Activated effector memory CD4-positive, alpha-beta T cell treated with anti-CD3 and anti-CD28 coated beads, Interleukin-2, amount 50 U/mL, for 16 hours (primary cell): ENCODE results near the gene UBIAD1.
"Not testable (repeated sequence)": the region's sequence is repeated elsewhere in the genome, so short reads cannot be mapped to it uniquely, and the experiment has no call there.

ENCODE experiments used
- DNase-seq: peaks from one replicate; pipeline ENCODE4 v3.0.0-alpha.2; 2020

UBIAD1 gene

DNA sequence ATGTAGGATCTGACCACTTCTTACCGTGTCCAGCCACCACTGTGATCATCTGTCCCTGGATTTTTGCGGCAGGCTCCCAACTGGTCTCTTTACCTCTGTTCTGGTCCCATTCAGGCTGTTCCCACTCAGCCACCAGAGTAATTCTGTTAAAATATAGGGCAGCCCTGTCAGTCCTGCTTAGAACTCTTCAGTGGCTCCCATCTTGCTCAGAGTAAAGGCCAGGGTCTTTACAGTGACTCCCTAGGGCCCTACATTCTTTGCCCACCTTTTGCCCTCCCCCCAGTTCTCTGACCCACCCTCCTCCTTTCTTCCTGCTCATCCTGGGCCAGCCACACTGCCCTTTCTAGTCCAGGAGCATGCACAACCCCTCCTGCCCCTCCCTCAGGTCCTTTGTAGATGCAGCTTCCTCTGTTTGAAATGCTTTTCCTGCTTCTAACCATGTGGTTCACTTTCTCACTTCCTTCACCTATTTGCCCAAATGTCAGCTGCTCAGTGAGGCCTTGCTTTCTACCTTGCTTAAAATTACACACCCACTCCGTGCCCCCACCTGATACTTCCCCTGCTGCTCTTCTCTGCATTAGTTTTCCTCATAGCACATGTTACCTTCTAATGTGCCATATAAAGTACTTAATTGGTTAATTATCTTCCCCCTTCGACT lies 7.8 kb downstream of the UBIAD1 start:
- DNase-seq = no peak

DNA sequence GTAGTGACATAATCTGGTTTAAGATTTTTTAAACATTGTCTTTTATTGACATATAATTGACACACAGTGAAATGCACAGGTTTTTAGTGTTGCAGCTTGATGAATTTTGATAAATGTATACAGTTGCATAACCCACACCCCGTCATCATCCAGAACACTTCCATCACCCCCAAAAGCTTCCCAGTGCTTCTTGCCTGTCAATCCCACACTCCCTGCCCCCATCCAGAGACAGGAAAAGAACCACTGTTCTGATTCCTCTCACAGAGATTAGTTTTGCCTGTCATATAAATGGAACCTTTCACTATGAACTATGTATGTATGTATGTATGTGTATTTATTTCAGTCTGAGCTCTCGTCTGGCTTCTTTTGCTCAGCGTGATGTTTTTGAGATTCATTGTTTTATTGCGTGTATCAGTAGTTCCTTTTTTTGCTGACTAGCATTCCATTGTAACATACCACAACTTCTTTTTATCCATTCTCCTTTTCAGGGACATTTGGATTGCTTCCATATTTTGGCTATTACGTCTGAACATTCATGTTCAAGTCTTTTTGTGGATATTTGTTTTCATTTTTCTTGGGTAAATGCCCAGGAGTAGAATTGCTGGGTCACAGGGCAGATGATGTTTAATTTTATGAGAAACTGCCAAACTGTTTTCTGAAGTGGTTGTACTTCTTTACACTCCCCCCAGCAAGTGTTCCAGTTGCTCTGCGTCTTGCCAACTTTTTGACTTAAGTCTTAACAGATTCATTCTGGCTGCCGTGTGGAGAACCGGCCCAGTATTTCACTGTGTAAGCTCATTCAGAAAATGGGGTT lies 8.7 kb downstream of the UBIAD1 start:
- no peak for DNase-seq

DNA sequence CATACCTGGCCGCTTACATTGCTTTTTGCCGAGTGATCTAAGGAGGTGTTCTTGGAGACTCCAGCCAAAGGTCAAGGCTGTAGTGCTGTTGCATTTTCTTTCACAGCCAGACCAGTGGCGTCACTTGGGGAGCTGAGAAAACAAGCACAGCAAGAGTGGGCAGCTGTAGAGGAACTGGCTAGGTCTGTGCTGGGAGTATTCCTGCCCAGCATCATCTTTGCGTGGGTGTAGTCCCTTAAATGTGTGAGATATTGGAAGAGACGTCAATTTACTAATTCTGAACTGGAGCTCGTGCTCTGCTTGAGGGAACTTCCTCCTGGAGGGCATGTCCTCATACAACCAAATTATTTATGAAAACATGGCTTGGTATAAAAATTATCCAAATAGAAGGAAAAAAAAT lies 10.2 kb downstream of the UBIAD1 start:
- no peak for DNase-seq

DNA sequence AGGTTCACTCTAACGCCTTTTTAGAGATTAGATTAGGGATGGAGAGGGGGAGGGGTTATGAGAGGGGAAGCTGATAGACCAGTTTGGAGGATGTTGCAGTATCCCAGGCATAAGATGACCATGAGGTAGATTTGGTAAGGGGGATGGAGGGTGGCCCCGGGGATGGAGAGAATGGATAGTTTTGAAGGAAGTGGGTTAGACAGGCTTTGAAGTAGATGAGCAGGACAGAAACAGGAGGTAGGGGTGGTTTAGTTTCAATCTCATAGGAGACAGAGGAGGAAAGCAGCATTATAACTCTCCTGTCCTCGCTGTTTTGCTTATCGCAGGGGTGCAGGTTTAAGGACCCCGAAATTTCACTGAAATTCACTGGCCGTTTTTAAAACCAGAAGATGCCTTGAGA lies 11.8 kb downstream of the UBIAD1 start:
- DNase-seq = no peak

GRCh38 chr1:11285883-11286734 lies 13.1 kb downstream of the UBIAD1 start:
- no peak for DNase-seq

DNA sequence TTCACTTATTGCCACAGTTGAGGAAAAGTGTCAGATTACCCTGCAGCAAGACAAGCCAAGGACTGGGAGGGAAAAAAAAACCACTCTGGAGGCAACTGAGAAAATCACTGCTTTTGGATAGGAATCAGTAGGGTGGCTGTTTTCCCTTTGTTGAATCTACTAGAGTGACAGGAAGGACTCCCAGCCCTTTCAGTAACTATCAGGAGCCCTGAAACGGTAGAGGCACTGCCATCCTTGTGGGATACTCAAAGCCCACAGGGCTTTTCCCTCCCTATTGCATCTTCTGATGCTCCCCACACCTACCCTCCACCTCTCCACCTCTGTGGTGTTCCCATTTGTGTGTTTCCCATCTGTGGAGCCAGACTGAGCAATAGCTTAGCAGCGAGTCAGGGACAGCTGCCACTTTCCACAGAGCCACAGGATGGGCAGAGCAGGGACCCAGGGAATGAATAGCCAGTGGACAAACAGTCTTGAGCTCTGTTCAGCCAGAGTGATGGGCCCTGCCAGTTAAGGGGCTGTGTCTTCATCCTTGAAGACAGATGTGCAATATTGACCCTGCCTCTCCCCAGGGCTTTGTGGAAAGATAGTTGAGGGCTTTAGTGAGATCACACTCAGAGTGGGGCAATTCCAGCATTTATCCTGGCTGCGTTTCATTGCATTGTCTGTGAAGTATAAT lies 13.9 kb downstream of the UBIAD1 start:
- DNase-seq = no peak

GRCh38 chr1:11289064-11289463 lies 16.1 kb downstream of the UBIAD1 start:
- DNase-seq = no peak

- no peak for DNase-seq
These were observed 18.1 kb downstream of the UBIAD1 start for GRCh38 chr1:11291049-11291448.

DNA sequence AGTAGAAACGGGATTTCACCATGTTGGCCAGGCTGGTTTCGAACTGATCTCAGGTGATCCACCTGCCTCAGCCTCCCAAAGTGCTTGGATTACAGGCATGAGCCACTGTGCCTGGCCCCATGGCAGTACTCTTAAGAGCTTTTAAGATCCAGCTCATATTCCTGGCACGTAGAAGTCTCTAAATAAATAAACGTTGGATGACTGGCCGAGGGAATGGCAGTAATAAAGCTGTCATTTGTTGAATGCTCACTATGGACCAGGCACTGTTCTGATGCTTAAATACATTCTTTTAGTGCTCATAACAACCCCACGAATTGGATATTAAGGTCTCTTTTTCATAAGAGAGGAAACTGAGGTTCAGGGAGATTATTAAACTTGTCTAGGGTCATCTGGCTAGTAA lies 20.9 kb downstream of the UBIAD1 start:
- no peak for DNase-seq

GRCh38 chr1:11294951-11295350 lies 22.0 kb downstream of the UBIAD1 start:
- no peak for DNase-seq

- DNase-seq = no peak
These were observed 22.9 kb downstream of the UBIAD1 start for GRCh38 chr1:11295905-11296304.

- not testable (repeated sequence) for DNase-seq
These were observed 24.8 kb downstream of the UBIAD1 start for GRCh38 chr1:11297774-11298173.

GRCh38 chr1:11298390-11299224 lies 25.6 kb downstream of the UBIAD1 start:
- no peak for DNase-seq

- no peak for DNase-seq
These were observed 26.2 kb downstream of the UBIAD1 start for GRCh38 chr1:11299225-11299574.

DNA sequence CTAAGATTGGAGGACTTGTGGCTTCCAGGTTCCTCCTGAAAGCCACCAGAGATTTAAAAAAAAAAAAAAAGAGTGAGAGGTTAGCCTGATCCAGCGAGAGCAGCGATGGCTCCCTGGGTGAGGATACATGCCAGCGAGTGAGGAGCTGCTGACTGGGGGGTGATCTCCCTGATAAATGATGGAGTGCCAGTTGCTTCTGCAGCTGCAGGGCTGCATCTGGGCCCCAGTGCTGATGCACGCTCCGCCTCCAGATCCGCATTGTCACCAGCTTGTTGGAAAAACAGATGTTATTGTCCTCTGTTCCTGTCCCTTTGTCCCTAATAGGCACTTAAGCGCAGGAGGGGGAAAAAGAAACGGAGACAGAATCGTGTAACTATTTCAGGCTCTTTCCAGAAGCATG lies 28.6 kb downstream of the UBIAD1 start:
- no peak for DNase-seq

- DNase-seq = no peak
These were observed 29.4 kb downstream of the UBIAD1 start for GRCh38 chr1:11302366-11302765.

GRCh38 chr1:11305516-11305915 lies 32.5 kb downstream of the UBIAD1 start:
- not testable (repeated sequence) for DNase-seq

- DNase-seq = no peak
These were observed 34.9 kb downstream of the UBIAD1 start for GRCh38 chr1:11307852-11308251.

DNA sequence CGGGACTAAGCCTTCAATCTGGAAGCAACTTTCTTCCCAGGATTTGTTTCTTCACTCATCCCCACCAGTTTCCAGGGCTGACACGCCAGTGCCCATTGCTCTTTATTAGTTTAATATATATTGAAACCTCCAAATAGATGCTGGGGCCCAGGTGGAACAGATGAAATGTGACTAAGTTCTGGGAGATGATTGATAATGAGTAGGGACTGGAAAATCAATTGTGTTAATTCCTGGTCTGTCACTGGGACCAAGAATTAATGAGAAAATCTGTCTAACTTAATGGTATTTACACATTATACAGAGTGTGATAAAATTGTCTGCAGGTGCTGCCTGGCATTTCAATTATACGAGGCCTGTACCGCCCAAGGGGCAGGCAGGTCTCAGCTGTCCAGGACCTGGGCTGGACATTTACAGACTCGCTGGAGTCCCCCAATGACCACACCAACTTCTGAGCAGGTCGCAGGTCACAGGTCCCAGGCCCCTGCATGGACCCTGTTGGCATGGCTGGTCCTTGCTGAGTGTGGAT lies 35.8 kb downstream of the UBIAD1 start:
- DNase-seq = no peak

- DNase-seq = no peak
These were observed 36.4 kb downstream of the UBIAD1 start for GRCh38 chr1:11309385-11309784.

DNA sequence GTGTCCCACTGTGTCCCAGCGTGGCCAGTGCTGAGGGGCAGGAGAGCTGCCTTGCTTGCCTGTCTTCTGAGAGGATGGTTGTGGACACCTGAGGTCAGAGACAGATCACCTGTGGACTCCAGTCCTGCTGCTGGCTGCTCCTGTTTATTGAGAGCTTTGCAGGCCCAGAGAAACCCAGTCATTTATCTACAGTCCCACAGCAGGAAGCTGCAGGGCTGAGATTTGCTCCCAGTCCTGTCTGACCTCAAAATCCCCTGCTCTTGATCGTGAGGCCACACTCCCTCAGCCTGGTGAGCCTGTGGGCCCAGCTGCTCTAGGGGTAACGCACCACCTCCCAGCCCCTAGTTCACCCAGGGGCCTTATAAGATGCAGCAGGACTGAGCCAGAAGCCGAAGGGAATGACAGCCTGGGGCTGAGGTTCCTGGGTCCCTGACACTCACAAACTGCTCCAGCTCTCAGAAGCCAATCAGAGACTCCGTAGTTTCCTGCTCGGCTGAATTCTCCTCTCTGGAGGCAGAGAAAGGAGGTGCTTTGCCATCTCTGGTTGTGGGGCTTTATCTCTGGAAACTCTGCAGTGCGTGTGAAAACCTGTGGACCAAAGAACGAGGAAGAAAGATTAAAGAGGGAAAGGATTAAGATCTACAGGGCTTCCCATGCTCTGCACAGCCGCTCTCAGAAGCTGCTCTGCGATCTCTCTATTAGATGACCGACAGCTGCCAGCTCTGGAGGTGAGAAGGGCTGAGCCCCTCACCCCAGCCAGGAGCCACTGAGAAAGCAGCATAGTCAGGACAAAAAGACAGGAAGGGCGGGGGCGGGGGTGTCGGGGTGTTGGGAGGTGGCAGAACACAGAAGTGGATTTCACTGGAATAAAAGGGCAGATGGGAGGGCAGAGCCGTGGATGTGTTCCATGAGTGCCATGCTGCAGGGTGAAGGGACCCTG lies 39.1 kb downstream of the UBIAD1 start:
- DNase-seq = no peak
